T-helper 17 cell (primary cell): ENCODE measurements around the gene CMBL. TPM values are rescaled to one million over a fixed set of nuclear protein-coding genes. Genes with fewer than 3 reads are reported as not detected.
"Not testable (repeated sequence)": the region's sequence is repeated elsewhere in the genome, so short reads cannot be mapped to it uniquely, and the experiment has no call there.

Source experiments
- ATAC-seq: fragments of 150-1000 bp; cut with Tn5 transposase; 2 replicates; pipeline ENCODE4 v1.10.0; 2021; ENCODE audit warnings: mild to moderate bottlenecking, moderate library complexity
- DNase-seq, 3 donors: peaks; one replicate each; pipeline versions ENCODE4 v3.0.0 to v3.0.0-alpha.2; 2020 to 2021
- H3K9me3 ChIP-seq: one replicate; pipeline ENCODE4 v1.7.0; 2013; ENCODE audit warnings: low read length, mild to moderate bottlenecking; ENCODE audit not compliant: control insufficient read depth, poor library complexity, severe bottlenecking
- H3K27ac Mint-ChIP-seq: one replicate; pipeline ENCODE4 v1.8.0; 2022; ENCODE audit warnings: mild to moderate bottlenecking, moderate library complexity, mixed read lengths
- H3K27me3 Mint-ChIP-seq: one replicate; pipeline ENCODE4 v1.8.0; 2022; ENCODE audit warnings: mixed read lengths
- H3K36me3 Mint-ChIP-seq: one replicate; pipeline ENCODE4 v1.8.0; 2022; ENCODE audit warnings: low read depth, mixed read lengths
- H3K4me1 Mint-ChIP-seq: one replicate; pipeline ENCODE4 v1.8.0; 2022; ENCODE audit warnings: mild to moderate bottlenecking, mixed read lengths
- H3K4me3 Mint-ChIP-seq: one replicate; pipeline ENCODE4 v1.8.0; 2022; ENCODE audit warnings: mild to moderate bottlenecking, moderate library complexity, mixed read lengths
- total RNA-seq, 4 donors: library from RNA in 2 of 4; stranded (reverse) in 2 of 4; gene quantifications; one replicate each; pipeline ENCODE4 v1.2.3 and lab custom pipeline; 2022 to 2026

The CMBL gene
- total RNA-seq (under 1 TPM; 0.22 to 0.39 TPM), total RNA-seq (lab: John Stamatoyannopoulos, UW) (0 to 0.23 reads per million in 2 donors)

- Mint-ChIP-seq H3K4me3 (peak within 1 kb of the TSS; percentile 92), H3K36me3 (peaks cover 2% of the 10 kb centered on the region), H3K27me3 (peaks cover 36% of the 10 kb centered on the region), H3K27ac (no peak within 1 kb of the TSS), H3K4me1 (peaks cover 11% of the 10 kb centered on the region)
- H3K9me3 ChIP-seq, result no peaks in the 10 kb centered on the region
- peak in 1 of 3 donors; percentile 16 for DNase-seq
- ATAC-seq, result peak; percentile 78
Observed at GRCh38 chr5:10307206-10308148, at the start of gene CMBL. Gene CMBL, minus strand, starts transcription at chr5:10307902. Its CDS starts 17,140 bp downstream, at chr5:10290762.

- DNase-seq (no peak), ATAC-seq (no peak)
- H3K9me3 ChIP-seq, result no peaks in the 10 kb centered on the region
- Mint-ChIP-seq H3K27me3 (no peaks in the 10 kb centered on the region), H3K4me3 (peak overlapping the region; percentile 99), H3K27ac (peak overlapping the region; percentile 99), H3K36me3 (peaks cover 5% of the 10 kb centered on the region), H3K4me1 (peaks cover 32% of the 10 kb centered on the region)
Observed at GRCh38 chr5:10355071-10355889, 47.6 kb upstream of the CMBL start.

- H3K9me3 ChIP-seq, result no peaks in the 10 kb centered on the region
- H3K4me1 Mint-ChIP-seq, result peaks cover 30% of the 10 kb centered on the region
- ATAC-seq (no peak), DNase-seq (peak in 2 of 3 donors; percentile 19 to 21)
- peaks cover 5% of the 10 kb centered on the region for H3K36me3 Mint-ChIP-seq
- peak overlapping the region; percentile 99 for H3K4me3 Mint-ChIP-seq
- no peaks in the 10 kb centered on the region for H3K27me3 Mint-ChIP-seq
- peak overlapping the region; percentile 99 for H3K27ac Mint-ChIP-seq
Observed at GRCh38 chr5:10354048-10354872, 46.6 kb upstream of the CMBL start.

- DNase-seq, result peak; percentile 94 to 98 (median 97)
- Mint-ChIP-seq H3K36me3 (peaks cover 5% of the 10 kb centered on the region), H3K27me3 (no peaks in the 10 kb centered on the region), H3K4me1 (peaks cover 28% of the 10 kb centered on the region), H3K27ac (peak within 1 kb of the TSS; percentile 99), H3K4me3 (peak within 1 kb of the TSS; percentile 99)
- peak; percentile 89 for ATAC-seq
- H3K9me3 ChIP-seq, result no peaks in the 10 kb centered on the region
Observed at GRCh38 chr5:10353241-10354047, 45.7 kb upstream of the CMBL start, which contains the start of gene MARCHF6. Gene MARCHF6, plus strand, starts transcription at chr5:10353695. Its CDS starts 204 bp downstream, at chr5:10353899.

- DNase-seq (no peak), ATAC-seq (peak; percentile 1)
- Mint-ChIP-seq H3K27me3 (no peaks in the 10 kb centered on the region), H3K4me1 (peaks cover 22% of the 10 kb centered on the region), H3K36me3 (peaks cover 2% of the 10 kb centered on the region), H3K4me3 (peak overlapping the region; percentile 99), H3K27ac (peak overlapping the region; percentile 99)
- no peaks in the 10 kb centered on the region for H3K9me3 ChIP-seq
Observed at GRCh38 chr5:10352430-10353240, 44.9 kb upstream of the CMBL start.

- no peak for ATAC-seq
- H3K4me3 Mint-ChIP-seq, result peak overlapping the region; percentile 53
Observed at GRCh38 chr5:10351919-10352318, 44.2 kb upstream of the CMBL start.

GRCh38 chr5:10351199-10351905 lies 43.6 kb upstream of the CMBL start:
- no peak for DNase-seq
- H3K4me3 Mint-ChIP-seq, result no peak overlapping the region
- H3K36me3 Mint-ChIP-seq, result peaks cover 2% of the 10 kb centered on the region
- no peaks in the 10 kb centered on the region for H3K27me3 Mint-ChIP-seq
- ATAC-seq, result no peak
- peaks cover 15% of the 10 kb centered on the region for H3K4me1 Mint-ChIP-seq
- no peaks in the 10 kb centered on the region for H3K9me3 ChIP-seq
- H3K27ac Mint-ChIP-seq, result peak overlapping the region; percentile 99

More at GRCh38 chr5:10351919-10352318, 44.2 kb upstream of the CMBL start:
- Mint-ChIP-seq H3K27ac (peak overlapping the region; percentile 99), H3K27me3 (no peaks in the 10 kb centered on the region), H3K4me1 (peaks cover 18% of the 10 kb centered on the region), H3K36me3 (peaks cover 2% of the 10 kb centered on the region)
- no peaks in the 10 kb centered on the region for H3K9me3 ChIP-seq
- DNase-seq, result no peak

- H3K36me3 Mint-ChIP-seq, result no peaks in the 10 kb centered on the region
- DNase-seq (no peak), ATAC-seq (no peak)
- H3K4me3 Mint-ChIP-seq, result no peak overlapping the region
- H3K27me3 Mint-ChIP-seq, result no peaks in the 10 kb centered on the region
- no peak overlapping the region for H3K27ac Mint-ChIP-seq
- H3K9me3 ChIP-seq, result no peaks in the 10 kb centered on the region
- peaks cover 3% of the 10 kb centered on the region for H3K4me1 Mint-ChIP-seq
Observed at GRCh38 chr5:10348258-10348657, 40.6 kb upstream of the CMBL start.

- H3K36me3 Mint-ChIP-seq, H3K4me1 Mint-ChIP-seq, ATAC-seq, DNase-seq, H3K27me3 Mint-ChIP-seq, H3K4me3 Mint-ChIP-seq, H3K27ac Mint-ChIP-seq, H3K9me3 ChIP-seq: not testable (repeated sequence)
Observed at GRCh38 chr5:10344461-10345106, 36.9 kb upstream of the CMBL start.

GRCh38 chr5:10343486-10343885 lies 35.8 kb upstream of the CMBL start:
- Mint-ChIP-seq H3K4me1 (no peaks in the 10 kb centered on the region), H3K36me3 (peaks cover 2% of the 10 kb centered on the region), H3K27me3 (no peaks in the 10 kb centered on the region), H3K27ac (no peak overlapping the region), H3K4me3 (no peak overlapping the region)
- H3K9me3 ChIP-seq, result no peaks in the 10 kb centered on the region
- no peak for DNase-seq
- no peak for ATAC-seq
